Stimulated activated CD4-positive, alpha-beta T cell treated with anti-CD3 and anti-CD28 coated beads, Interleukin-12 subunit alpha, Interleukin-12 subunit beta, amount 100 ng/mL, for 48 hours (primary cell): ENCODE results near the gene MAP4K5.

Experiments used
- DNase-seq, 3 donors: peaks; one replicate each; pipeline ENCODE4 v3.0.0-alpha.2; 2020; ENCODE audit warnings: low read depth in 2 of 3, low spot score in 1 of 3

Gene MAP4K5

DNA sequence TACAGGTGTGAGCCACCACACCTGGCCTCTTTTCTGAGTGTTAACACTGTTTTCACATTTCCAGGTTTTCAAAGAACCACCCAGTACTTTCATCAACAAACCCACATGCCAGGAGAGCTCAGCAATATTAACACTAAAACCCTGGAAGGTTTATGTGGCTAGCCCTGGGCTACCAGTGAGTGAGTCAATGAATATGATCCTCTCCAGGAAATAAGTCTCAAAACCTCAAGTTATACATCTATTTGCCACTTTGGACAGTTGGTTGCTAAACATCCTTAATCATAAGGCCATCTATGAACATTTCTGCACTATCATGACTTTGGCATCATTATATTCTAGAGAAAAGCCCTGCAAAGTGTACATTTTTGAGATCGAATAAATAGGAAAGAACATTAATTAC lies 129.4 kb downstream of the MAP4K5 start:
- no peak for DNase-seq

DNA sequence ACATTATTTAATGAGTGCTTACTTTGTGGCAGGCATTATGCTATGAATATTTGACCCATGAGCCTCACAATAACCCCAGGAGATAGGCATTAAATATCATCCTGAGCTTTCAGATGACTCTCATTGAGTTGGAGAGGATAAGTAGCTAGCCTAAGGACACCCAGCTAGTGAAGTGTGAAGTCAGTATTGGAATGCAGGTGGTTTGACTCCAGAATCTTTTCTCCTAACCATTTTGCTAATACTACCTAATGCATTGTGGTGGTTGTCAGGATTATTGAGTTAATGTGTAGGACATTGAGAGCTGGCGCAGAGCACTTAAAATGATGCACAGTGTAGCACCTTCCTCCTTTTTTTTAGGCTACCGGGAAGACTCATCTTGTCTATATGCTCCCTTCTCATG lies 131.9 kb downstream of the MAP4K5 start:
- no peak for DNase-seq

- no peak for DNase-seq
Observed at GRCh38 chr14:50399251-50400032, 132.9 kb downstream of the MAP4K5 start.

DNA sequence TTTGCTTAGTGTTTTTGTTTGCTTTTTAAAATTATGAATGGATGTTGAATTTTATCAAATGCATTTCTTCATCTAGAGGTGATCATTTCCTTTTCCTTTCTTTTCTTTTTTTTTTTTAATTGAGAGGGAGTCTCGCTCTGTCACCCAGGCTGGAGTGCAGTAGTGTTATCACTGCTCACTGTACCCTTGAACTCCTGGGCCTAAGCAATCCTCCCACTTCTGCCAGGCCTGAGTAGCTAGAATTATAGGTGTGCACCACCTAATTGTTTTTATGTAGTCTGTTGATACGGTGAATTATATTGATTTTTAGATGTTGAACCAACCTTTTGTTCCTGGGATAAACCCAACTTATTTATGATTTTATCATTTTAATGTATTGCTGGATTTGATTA lies 134.2 kb downstream of the MAP4K5 start:
- no peak for DNase-seq

- DNase-seq = no peak
Observed at GRCh38 chr14:50397390-50398188, 134.8 kb downstream of the MAP4K5 start.

DNA sequence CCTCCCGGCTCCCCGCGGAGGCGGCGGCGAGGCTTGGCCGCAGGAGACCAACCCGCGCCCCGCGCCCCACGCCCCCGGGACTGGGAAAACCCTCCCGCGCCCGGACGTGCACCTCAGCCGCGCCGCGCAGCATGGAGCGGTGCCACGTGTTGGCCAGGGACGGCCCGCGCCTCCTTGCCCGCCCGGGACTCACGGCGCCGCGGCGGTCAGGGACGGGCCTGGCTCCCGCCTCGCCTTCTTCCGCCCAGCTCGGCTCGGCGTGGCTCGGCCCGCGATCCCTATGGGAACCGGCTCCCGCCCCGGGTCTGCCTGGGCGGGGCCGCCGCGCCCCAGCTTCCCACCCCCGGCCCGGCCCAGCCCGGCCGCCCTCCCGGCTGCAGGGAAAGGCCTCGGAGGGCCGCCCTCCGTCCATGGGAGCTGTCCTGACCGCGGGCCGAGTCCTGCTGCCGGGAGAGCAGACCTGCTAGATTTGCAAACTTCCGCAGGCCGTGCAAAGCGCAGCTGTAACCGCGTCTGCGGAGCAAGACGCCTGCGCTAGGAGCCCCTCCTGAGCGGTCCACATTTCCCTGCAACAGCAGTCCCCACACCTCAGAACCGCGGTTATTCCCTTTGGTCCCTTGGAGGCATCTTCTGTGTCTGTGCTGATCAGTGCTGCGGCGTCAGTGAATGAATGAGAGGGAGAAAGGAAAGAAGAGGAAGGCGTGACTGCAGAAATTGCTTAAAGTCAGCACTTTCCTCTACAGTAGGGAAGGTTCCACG lies 135.6 kb downstream of the MAP4K5 start, which contains the start of gene CDKL1:
Gene CDKL1, minus strand, starts transcription at position 251 of the 759 bp plus-strand sequence. CDS start 1,013 bp downstream, outside the sequence.
- DNase-seq = peak; percentile 14 to 47 (median 16)

GRCh38 chr14:50395448-50395847 lies 136.9 kb downstream of the MAP4K5 start:
- DNase-seq = no peak

DNA sequence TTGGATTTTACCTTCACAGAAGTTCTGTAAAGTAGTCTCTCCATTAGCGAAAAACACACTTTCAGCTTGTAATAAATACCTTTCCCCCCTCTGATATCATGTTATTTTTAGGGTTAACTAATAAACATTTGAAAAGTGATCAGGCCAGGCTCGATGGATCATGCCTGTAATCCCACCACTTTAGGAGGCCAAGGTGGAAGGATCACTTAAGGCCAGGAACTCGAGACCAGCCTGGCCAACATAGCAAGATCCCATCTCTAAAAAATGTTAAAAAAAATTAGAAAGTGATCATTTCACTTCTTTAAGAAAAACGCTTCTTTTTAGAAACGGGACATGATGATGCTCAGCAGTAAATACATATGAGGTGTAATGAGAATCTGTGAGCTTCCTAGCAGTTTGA lies 137.7 kb downstream of the MAP4K5 start:
- no peak for DNase-seq

- DNase-seq = no peak
Observed at GRCh38 chr14:50389668-50390441, 142.5 kb downstream of the MAP4K5 start.

DNA sequence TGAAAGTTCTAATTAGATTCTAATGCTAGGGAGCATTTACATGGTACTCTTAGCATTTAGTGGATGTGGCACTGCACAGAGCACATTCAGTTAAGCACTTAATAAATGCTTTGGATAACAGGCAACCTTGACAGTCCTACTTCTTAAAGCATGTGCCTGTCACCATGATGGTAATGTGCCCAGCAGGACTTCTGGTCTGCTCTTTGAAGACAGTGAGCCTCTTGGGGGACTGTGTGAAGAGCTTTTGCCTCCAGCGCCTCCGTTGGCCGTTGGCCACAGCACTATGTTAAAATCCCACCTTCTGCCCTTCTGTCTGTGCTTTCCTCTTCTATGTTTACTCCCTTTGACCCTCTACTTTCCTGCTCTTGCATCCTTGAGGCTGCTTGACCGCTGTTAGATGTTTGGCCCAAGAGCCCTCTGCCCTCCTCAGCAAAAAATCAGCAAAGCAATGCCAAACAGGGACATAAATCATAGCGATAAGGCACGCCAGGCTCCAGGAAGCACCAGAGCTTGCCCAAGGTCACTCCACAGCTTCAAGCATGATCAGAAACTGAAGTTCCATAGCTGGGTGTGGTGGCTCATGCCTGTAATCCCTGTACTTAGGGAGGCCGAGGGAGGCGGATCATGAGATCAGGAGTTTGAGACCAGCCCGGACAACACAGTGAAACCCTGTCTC lies 144.0 kb downstream of the MAP4K5 start:
- no peak for DNase-seq

GRCh38 chr14:50387548-50387947 lies 144.8 kb downstream of the MAP4K5 start:
- no peak for DNase-seq

DNA sequence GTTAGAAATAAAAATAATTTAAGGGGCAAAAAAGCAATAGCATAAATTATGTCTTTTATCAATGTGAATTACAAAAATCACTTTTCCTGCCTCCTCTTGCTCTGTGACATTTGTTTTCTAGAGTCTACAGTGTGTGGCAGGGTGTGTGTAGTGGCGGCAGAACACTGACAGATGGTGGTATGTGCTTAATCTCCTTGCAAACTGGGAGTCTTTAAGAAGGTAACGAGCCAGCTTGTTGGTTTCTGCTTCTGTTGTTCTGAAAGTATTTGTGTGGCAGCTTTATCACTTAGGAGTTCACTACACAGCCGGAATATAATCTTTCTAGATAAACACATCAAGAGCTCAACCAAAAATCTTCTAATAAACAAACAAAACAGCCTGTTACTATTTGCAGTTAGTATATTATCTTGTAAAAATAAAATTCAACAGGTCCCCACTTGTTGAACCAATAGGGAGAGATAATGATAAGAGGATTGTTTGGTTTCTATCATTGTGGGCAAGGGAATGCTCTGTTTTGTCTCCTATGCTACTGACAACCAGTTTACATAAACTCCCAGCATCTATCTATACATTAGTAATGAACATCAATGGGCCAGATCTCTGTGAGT lies 148.6 kb downstream of the MAP4K5 start:
- no peak for DNase-seq

GRCh38 chr14:50381823-50382287 lies 150.5 kb downstream of the MAP4K5 start:
- DNase-seq = no peak

DNA sequence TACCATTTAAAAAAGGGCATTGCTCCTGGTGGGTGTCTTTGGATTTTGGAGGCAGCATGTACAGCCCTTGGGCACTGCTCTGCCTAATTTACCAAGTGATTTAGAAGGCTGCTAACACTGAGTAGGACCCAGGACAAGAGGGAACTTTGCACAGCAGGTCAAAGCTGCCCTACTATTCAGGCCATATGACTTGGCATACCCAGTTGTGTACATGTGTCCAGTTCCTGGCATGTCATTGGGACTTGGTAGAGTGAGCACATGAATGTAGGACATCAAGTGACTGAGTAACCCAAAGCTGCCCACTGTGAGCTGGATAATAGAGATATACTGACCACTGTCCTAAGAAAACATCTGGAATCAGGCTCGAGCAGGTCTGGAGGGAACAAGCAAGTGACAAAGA lies 151.4 kb downstream of the MAP4K5 start:
- no peak for DNase-seq

GRCh38 chr14:50380455-50380854 lies 151.9 kb downstream of the MAP4K5 start:
- no peak for DNase-seq

DNA sequence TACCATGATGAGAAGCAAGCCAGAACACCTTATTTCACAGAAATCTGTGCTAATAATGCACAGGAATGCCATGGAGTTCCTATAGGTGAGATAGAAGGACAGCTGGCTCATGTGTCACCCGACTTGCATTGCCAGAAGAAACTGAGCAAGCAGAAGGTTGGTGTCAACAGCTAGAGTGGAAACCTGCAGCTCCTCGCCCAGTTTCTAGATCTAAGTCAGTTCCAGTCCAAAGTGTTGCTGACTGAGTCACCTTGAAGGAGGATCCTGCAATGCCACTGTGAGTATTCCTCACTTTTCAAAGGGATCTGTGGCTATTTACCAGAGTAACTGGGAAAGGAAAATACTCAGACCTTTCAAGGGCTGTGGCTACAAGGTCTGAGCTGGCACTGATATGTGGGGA lies 152.8 kb downstream of the MAP4K5 start:
- DNase-seq = no peak

DNA sequence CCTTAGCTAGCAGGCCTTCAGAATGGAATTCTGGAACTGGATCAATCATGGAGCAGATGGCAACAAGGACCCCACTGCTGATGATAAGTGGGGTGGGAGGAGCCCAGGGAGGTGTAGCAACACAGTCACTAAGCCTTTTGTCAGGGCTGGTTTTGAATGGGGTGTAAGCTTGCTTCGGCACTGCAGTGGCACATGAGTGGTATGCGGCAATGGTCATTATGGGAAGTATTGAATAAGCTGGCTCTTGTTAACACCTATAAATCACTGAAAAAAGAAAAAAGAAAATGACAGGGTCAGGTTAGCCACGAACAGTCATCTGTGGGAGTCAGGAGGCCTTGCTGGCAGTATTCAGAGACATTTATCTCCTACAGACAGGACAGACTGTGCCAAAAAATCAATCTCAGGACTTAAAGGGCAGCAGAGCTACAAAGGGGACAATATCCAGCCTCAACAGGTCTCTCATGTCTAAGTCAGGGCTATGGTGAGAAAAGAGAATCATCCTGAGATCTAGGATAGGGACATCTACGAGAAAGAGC lies 154.8 kb downstream of the MAP4K5 start:
- no peak for DNase-seq

DNA sequence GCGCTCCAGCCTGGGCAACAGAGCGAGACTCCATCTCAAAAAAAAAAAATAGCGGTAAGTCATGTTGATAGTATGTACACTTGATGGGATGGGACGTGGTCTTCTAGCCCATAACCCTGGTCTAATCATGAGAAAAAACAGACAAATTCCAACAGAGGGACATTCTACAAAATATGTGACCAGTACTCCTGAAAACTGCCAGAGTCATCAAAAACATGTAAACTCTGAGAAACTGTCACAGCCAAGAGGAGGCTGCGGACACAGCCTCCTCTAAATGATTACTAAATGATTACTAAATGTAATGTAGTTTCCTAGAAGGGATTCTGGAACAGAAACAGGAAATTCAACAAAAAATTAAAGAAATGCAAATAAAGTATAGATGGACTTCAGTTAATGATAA lies 156.6 kb downstream of the MAP4K5 start:
- DNase-seq = no peak

- DNase-seq = no peak
Observed at GRCh38 chr14:50373959-50374358, 158.4 kb downstream of the MAP4K5 start.
